ENCODE measurements around the gene CSN1S1. TPM values are rescaled to one million over a fixed set of nuclear protein-coding genes. Genes with fewer than 3 reads are reported as not detected.

Gene CSN1S1
- total RNA-seq, 4 donors from 2014 or later = not detected

DNA sequence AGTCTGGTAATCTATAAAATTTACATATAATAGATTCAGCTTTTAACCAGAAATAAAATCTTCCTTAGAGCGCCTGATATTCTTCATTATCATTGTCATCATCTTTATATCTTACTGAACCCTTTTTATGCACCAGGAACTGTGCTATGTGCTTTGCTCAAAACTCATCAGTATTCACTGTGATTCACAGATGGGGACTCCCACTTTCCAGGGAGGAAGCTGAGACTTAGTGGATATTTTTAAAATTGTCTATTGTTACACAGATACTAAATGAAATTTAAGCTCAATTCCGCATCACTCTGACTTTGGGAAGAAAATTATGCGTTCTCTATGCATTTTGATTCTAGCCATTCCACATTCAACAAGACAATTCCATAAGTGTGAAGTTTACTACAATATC, 36.1 kb upstream of the CSN1S1 start:
- Histone ChIP-seq H3K27me3 (no peaks in the 10 kb centered on the region), H3K9me3 (no peaks in the 10 kb centered on the region), H3K4me1 (no peaks in the 10 kb centered on the region), H3K27ac (no peak overlapping the region), H3K4me3 (no peak overlapping the region), H3K36me3 (no peaks in the 10 kb centered on the region)
- intact Hi-C loops (cut with DNase I; ENCODE audit: low total_unique reads) = no loop called here
- no peak for DNase-seq
- no peak for TF ChIP-seq CTCF (IDR thresholded peaks at IDR 0.05)
- no peak for TF ChIP-seq POLR2A (IDR thresholded peaks at IDR 0.05)

DNA sequence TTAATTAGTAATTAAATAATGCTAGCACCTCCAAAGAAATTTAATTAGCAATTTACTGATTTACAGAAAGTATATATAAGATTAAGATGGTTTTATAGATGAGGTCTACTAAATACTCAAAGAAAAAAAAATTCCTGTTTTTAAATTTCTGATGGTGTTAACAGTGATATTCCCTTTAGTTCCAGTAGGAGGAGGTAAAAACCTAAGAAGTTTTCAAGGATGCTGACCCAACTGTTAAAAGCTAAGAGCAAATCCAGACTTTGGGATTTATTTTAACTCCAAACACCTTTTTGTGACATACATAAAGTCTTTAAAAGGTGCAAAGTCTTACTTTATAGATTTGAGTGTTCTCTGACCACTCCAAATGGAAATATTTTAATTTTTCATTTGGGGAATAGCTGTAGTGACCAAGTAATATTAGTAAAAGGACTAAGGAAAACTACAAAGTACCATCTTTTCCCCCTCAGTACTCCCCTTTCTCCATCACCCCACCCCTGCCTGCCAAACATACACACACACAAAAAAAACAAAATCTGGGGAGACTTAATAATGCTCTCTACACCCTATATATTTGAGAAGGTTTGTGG, 34.2 kb upstream of the CSN1S1 start:
- intact Hi-C loops (cut with DNase I; ENCODE audit: low total_unique reads) = no loop called here
- TF ChIP-seq POLR2A (IDR thresholded peaks at IDR 0.05) = no peak
- no peak for TF ChIP-seq CTCF (IDR thresholded peaks at IDR 0.05)

GRCh38 chr4:69907151-69907550, 23.7 kb upstream of the CSN1S1 start:
- no peak overlapping the region for H3K4me3 ChIP-seq
- H3K27ac ChIP-seq = no peak overlapping the region
- TF ChIP-seq POLR2A (IDR thresholded peaks at IDR 0.05) (no peak), CTCF (IDR thresholded peaks at IDR 0.05) (no peak)
- no peak for DNase-seq
- H3K4me1 ChIP-seq = no peaks in the 10 kb centered on the region
- H3K27me3 ChIP-seq = peaks cover 0 to 5% of the 10 kb centered on the region in 2 donors
- intact Hi-C loops (cut with DNase I; ENCODE audit: low total_unique reads) = no loop called here
- H3K9me3 ChIP-seq = no peaks in the 10 kb centered on the region
- H3K36me3 ChIP-seq = no peaks in the 10 kb centered on the region

More for the DNA sequence above, 34.2 kb upstream of the CSN1S1 start:
- Histone ChIP-seq H3K36me3 (no peaks in the 10 kb centered on the region), H3K27me3 (no peaks in the 10 kb centered on the region), H3K9me3 (no peaks in the 10 kb centered on the region), H3K27ac (no peak overlapping the region), H3K4me1 (no peaks in the 10 kb centered on the region), H3K4me3 (no peak overlapping the region)
- DNase-seq = no peak

- intact Hi-C loops (cut with DNase I; ENCODE audit: low total_unique reads) = no loop called here
- Histone ChIP-seq H3K27me3 (peaks cover 0 to 5% of the 10 kb centered on the region in 2 donors), H3K4me3 (no peak overlapping the region), H3K9me3 (no peaks in the 10 kb centered on the region), H3K36me3 (no peaks in the 10 kb centered on the region), H3K27ac (no peak overlapping the region), H3K4me1 (no peaks in the 10 kb centered on the region)
- TF ChIP-seq CTCF (IDR thresholded peaks at IDR 0.05) = no peak
- TF ChIP-seq POLR2A (IDR thresholded peaks at IDR 0.05) = no peak
- no peak for DNase-seq
These were observed 21.7 kb upstream of the CSN1S1 start for GRCh38 chr4:69909195-69909594.

DNA sequence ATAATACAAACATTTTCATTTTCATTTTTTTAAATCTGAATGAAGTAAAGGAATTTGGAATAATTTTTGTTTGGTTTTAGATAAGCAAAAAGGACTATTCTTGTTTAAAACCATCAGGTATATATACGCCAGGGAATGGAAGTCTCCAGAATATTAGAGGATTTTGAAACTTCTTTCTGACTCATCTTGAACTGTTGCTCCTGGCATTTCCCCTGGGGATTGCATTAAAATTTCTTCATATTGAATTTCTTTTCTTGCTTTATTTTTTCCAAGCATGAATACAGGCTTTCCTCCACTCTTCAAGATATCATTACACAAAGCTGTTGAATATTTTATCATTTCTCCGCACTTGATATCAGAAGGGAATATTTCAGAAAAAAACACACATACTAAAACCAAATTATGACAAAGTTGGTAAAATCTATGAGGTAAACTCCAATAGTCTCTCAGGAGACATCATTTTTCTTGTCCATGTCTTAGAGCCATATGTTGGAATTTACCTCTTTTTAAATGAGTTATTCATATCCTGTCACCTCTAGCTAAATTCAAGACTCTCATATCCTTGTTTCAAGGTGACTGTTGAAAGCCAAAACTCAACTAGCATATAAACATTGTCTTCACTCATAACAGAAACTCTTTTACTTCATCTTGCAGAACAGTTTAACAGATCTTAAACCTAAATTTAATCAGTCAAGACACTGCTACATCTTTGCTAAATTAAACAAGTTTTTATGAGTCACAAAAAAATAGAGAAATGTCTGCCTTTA, 20.7 kb upstream of the CSN1S1 start:
- Histone ChIP-seq H3K9me3 (no peaks in the 10 kb centered on the region), H3K4me1 (no peaks in the 10 kb centered on the region), H3K27ac (no peak overlapping the region), H3K36me3 (no peaks in the 10 kb centered on the region), H3K4me3 (no peak overlapping the region), H3K27me3 (peaks cover 0 to 5% of the 10 kb centered on the region in 2 donors)
- TF ChIP-seq POLR2A (IDR thresholded peaks at IDR 0.05) (no peak), CTCF (IDR thresholded peaks at IDR 0.05) (no peak)
- DNase-seq = no peak
- intact Hi-C loops (cut with DNase I; ENCODE audit: low total_unique reads) = no loop called here
